ENCODE data around the gene CDH13.

The CDH13 gene

DNA sequence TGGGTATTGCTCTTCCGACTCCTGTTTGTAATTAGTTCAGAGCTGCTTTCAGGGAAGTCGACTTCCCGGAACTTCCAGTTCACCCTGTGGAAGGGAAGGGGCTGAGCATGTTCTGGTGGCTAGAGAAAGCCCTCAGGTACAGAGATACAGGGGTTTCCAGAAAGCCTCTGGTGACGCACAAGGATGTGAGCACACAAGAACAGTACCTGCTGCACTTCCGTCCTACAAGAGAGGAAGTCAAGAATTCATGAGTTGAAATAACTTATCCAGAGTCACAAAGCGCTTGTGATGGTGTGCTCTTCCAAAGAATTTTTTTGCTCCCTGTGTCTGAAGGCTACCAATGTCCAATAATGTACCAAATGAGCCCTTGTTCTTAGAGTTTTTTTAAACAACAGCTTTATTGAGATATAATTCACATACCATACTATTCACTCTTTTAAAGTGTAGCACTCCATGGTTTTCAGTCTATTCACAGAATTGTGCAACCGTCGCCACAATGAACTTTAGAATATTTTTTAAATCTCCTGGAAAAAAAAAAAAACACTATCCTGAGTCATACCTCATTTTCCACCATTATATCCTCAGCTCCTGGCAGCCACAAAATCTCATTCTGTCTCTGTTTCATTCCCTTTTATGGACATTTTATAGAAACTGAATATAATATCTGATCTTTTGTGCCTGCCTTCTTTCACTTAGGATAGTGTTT is 327.6 kb downstream of the CDH13 start:
- peak; percentile 28 for DNase-seq (ENCODE audit: low read depth)

DNA sequence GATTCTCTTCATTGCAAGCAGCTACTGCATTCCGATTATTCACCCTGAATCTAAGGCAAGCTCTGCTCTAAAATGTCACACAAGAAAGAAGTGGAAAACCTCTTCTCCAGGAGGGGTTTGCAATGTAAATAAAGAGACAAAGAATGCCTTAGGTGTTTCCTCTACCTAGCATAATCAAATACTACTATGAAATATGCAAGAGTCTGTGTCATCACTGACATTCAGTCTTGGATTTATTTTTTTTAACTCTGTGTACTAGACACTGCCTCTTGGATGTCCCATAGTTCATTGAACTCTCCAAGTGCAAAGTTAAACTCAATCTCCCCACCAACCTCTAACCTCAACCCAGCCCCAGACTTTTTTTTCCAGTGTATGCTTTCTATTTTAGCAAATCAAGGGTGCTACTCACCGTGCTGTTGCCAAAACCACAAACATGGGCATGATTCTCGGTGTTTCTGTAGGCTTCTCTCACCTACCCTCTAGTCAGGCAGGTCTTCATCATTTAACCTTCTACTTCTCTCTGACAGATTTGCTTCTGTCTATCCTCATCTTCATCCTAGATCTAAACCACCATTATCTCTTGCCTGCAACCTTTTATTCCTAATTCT is 329.1 kb downstream of the CDH13 start:
- DNase-seq (ENCODE audit: low read depth) = no peak

DNA sequence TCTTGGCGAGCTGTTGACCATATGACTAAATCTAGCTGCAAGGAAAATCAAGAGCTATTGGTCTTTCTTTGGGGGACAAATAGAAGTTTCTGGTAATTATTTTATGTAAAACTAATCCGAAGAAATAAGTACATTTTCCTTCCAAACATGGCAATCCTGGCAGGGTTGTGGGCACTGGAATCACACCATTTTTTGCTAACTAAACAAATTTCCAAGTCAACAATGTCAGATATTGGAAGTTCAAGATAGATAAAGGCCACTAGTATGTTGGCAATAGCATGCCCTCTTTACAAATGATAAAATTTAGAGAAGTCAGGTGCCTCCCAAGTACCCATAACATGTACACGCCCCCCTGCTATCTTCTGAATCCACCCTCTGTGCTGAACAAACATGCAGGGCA is 330.4 kb downstream of the CDH13 start:
- DNase-seq (ENCODE audit: low read depth) = no peak

DNA sequence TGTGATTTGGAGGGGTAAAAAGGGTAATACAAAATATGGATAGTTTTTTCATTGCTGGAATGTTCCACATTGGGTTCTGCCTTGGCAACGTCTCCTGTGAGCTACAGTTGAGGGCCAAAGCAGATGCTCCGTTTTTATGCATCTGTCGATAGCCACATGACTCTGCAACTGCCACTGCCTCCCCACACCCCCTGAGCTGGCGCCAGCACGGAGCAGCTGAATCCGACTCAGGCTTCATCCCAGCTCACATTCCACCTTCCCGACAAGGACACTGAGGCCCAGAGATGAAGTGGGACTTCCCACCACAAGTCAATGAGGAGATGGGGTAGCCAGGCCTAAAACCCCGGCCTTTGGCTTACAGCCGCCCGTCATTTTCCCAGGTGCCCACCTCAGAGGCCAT is 334.1 kb downstream of the CDH13 start:
- no peak for DNase-seq (ENCODE audit: low read depth)

DNA sequence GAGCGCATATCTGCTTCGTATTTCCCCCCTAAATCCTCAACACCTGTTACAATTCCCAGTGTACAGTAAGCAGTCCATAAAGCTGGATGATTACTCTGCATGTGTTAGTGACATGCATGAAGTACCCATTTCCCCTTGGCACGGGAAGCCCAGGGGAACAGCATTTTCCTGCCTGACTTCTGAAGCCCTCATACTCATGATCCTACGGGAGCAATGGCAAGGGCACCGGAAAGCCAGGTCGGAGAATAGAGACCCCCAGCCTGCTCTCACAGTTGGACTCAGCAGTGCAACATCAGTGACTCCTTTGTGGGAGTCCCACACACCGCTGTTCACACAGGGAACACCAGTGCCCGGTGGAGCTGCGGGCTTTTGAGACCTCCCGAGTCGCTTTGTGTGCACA is 336.9 kb downstream of the CDH13 start:
- no peak for DNase-seq (ENCODE audit: low read depth)

DNA sequence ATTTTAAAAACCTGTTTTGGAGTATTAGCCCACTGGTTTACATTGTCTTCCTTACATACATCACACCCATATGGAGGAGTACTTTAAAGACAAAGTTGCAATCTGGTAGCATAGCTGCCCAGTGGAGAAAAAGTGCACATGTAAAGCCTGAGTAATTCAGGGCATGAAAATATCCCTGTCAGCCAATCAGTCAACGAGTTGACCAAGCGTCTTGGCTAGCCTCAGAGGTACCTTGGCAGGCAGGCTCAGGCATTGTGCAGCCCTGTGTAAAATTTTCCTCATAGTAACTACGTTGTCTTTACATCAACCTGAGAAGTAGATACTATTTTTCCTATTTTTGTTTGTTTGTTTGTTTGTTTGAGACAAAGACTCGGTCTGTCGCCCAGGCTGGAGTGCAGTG is 339.0 kb downstream of the CDH13 start:
- DNase-seq (ENCODE audit: low read depth) = no peak

DNA sequence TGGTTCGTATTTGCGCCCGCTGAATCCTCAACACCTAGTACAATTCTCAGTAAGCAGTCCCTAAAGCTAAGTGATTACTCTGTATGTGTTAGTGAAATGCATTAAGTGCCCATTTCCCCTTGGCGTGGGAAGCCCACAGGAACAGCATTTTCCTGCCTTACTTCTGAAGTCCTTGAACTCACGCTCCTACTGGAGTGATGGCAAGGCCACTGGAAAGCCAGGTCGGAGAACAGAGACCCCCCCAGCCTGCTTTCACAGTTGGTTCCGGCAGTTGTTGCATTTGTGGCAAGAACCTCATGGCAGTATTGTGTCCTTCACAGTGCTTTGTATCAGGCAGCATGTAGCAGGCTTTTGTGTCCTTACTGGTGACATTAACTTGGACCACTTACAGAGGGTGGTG is 340.7 kb downstream of the CDH13 start:
- no peak for DNase-seq (ENCODE audit: low read depth)

DNA sequence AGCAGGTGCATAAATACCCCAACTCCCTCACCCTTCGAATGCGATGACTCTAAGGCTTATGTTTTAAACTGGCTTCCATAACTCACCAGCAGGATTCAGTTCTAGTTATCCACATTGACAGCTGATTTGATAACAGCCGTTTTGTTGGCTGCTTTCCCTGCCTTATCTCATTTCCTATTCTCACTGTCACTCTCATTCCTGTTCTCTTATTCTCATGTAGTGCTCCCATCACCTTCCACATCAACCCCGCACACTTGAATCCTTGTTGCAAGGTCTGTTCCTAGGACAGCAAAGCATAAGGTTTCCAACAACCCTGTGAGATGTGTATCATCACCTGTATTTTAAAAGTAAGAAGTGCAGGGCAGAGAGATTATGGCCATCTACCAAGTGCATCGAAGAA is 344.4 kb downstream of the CDH13 start:
- DNase-seq (ENCODE audit: low read depth) = no peak

DNA sequence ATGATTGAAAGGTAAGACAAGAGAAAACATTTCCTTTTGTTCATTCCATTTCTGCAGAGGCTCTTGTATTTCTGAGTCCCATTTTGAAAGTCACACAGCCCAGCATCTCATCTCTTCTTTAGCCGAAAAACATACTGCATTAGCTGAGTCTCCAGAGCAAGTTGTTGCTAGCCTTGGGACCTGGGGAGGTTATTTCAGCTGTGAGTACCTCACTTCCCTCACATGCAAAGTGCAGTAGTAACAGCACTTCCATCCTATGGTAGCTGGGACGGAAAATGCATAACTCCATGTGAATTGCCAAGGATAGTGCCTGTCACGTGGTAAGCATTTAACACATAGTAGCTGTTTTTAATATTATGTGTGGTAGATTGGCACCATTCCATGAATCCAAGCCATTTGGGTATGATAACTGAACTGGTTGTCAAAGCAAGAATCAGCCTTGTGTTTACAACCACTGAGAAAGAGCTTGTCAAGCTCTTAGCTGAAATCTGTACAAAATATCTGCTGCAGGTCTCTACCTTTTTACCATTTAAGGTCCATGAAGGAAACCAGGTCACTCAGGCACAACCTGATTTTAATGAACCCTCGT is 345.7 kb downstream of the CDH13 start:
- no peak for DNase-seq (ENCODE audit: low read depth)

DNA sequence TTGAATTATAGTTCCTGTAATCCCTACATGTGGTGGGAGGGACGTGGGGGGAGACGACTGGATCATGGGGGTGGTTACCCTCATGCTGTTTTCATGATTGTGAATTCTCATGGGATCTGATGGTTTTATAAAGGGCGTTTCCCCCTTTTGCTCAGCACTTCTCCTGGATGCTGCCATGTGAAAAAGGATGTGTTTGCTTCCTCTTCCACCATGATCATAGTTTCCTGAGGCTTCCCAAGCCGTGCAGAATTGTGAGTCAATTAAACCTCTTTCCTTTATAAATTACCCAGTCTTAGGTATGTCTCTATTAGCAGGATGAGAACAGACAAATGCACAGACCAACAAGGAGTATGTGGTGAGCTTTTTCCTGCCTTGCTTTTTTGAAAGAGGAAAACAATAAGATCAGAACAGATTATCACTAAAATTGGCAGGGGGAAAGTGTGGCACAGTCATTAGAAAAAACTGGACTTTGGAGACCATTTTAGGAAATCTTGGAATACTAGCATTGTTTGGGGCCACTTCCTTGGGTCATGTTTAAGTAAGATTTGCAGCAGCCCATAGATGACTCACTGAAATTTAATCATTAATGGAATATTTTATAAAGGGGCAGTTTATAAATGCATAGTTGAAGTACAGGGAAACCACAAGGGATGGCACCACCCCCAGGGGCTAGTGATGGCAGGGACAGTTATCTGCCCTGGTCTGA is 352.8 kb downstream of the CDH13 start:
- DNase-seq (ENCODE audit: low read depth) = no peak

DNA sequence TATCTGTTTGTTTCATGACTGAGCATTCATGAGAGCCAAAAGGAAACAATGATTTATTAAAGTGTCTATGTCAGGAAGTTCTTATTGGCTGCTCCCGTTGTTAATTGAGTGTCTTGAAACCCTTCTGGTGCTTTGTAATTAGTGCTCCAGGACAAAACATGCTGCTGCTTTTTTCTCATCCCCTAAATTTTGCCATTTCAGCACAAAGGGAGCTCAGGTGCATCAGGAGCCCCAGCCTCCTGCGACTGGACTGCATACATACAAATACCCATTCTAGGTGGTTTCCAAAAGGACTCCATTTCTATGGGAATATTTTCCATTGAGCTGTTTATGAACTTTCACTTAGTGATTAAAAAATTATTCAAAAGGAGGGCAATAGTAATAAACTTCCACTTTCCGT is 354.0 kb downstream of the CDH13 start:
- no peak for DNase-seq (ENCODE audit: low read depth)

DNA sequence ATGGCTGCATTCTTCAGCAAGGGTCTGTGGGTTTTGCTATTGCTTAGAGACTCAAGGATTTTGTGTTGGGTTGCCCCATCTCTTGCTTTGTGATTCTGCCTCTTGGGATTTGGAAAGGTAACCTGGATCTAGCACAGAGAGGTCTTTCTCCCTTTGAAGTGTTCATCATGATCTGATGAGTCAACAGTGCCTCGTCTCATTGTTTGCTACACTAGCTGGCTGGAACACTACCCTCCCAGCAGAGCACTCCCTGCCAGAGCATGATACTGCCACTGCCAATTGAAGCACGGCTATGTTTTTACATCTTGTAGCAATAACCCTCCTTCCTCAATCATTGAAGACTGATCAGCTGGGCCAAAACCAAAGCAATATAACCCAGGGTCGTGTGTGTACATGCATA is 361.0 kb downstream of the CDH13 start:
- no peak for DNase-seq (ENCODE audit: low read depth)

DNA sequence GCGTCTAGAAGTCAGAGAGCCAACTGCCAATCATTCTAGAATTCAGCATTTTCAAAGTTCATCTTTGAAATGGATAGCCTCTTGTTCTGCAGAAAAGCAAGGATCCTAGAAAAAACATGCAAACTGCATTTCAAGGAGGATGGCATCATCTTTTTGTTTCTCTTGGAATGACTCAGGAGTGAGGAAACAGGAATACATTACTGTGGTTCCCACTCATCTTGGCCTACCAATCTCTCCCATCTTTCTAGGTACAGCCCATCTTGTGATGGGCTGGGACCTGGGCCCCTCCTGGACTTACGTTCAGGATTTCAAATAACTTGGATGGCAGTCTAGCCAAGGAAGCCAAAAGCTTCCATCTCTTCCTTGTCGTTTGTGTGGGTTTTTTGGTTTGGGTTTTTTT is 363.4 kb downstream of the CDH13 start:
- no peak for DNase-seq (ENCODE audit: low read depth)

DNA sequence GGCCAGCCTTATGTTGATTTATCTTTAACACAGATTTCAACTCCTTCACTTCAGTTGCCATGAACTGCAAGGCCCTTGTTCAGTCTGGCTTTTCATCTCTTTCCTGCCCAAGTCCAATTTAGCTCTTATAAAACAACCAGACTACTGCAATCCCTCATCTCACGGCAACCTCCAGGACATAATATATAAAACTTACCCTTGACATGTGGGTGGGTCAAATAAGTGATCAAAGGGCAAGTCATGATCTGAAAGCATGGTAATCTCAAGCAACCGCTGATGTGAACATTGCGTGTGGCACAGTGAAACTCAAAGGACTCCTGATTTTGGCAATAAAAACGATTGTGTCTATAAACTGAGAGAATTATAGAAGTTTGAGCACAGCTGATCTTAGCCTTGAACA is 364.6 kb downstream of the CDH13 start:
- no peak for DNase-seq (ENCODE audit: low read depth)

DNA sequence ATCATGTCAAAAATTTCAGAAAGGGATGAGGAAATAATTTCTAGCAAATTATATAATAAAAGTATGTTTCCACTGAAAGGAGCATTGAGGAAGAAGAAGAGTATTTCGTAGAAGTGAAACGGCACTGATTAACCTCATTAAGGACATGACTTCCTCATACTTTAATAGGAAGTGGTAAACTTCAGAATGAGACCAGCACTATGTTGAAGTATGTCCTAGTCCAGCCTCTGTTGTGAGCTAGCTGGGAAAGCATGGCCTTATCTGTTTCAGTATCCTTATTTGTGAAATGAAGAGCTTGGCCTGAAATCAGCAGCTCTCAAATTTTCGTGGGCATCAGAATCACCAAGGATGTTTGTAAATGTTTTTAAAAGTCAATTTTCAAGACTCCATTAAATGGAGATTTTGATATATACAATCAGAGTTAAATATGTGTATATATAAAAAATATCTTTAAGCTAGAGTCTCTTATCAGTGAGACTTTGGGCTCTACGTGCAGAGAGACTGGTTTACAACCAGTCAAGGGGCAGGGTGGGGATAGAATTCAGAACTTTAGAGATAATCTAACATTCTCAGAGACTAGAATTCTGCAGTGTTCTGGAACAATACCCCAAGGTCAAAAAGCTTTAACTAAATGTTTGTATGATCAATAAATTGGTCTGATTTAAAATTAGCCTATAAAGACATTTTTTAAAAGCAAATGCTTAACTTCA is 365.4 kb downstream of the CDH13 start:
- DNase-seq (ENCODE audit: low read depth) = no peak

DNA sequence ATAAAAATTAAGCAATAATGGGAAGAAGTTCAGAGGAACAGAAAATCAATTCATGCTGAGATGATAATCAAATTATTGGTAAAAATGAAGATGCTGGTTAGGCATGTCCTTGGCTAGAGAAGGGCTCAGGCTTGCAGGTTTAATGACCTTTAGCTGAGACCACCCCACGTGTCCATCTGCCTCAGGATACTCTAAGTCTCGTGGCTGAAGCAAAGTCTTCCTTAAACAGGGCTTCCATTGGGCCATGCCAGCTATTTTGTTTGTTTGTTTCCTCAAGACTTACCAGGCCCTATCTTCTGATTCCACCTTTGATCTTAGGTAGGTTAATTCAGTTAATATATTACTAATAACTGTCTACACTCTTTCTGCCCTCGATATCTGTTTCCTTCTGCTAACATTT is 366.0 kb downstream of the CDH13 start:
- DNase-seq (ENCODE audit: low read depth) = no peak

DNA sequence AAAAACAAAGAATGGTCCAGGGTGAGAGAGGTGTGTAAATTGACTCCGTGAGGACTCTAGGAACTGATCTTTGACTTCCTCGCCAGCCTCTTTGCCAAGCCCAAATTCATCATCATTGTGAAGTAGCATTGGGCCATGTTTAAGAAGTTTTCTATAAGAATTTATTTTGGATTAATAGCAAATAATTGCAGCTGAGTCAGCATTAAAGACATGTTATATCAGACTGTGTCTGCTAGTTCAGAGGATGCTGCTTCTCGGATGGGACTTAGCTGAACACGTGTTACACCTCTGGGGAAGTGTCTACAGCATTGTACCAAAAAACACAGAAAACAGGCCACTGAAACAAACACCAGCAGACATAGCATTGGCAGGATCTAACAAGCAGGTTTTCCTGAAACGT is 366.6 kb downstream of the CDH13 start:
- DNase-seq (ENCODE audit: low read depth) = no peak

DNA sequence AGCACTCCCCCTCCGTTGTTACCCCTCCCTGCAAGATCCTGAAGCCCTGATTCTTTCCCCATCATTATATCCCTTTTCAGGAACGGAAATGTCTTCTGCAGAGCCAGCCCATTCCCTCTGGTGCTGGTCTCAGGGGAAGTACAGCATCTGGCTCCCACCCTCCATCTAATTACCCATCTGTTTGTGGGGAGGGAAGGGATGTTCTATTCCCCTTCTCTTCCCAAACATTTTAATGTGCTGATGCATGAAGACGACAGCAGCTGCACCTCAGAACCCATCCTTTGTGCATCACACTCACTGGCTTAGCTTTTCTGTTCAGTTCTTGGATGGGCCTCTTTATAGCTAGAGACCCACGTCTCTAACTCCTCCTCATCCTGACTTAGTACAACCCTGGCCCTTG is 367.2 kb downstream of the CDH13 start:
- no peak for DNase-seq (ENCODE audit: low read depth)

DNA sequence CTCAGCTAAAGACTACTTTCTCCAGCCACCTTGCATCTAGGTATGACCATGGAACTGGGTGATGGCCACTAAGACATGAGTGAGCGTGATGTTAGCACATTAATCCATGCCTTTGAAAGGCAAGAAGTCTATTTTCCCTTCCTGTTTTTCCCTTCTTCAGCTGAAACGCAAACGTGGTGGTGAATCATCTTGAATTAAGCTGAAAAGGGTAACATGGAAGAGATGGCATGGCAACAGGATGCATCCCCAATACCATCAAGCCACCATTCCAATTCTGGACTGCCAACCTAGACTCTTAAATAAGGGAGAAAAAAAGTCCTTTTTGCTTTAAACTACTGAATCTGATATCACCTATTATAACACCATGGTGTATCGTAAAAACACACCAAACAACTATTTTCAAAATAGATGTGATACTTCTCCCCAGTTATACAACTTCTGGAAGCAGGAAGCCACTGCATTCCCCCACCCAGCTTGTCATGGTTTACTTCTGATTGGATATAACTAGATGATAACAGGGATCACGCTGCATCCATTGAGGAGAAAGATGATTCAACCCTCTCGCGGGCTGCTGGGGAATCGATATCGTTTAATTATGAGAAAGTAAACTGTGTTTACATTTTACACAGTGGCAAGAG is 368.6 kb downstream of the CDH13 start:
- DNase-seq (ENCODE audit: low read depth) = no peak

DNA sequence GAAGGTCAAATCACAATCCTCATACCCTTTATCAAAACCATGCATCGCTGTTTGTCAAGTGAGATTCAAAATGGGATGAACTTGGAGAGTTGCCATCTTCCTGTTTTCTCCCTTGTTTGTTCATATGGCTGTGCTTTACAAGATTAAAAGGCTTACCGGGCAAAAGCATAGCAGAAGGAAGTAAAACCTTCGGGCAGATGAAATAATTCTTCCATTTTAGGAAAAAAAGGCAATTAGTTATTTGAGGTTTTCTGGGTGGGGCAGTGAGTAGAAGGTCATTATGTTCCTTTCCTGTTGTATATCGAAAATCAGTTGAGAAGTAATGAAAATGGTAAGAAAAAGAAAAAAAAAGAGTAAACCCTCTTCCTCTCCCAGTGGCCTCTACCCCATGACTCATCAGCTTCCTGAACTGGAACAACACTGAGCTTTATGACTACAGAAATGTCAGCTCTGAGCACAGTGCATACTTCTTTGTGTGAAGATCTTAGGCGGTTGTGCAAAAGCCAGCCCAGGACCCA is 369.2 kb downstream of the CDH13 start:
- peak; percentile 46 for DNase-seq (ENCODE audit: low read depth)

DNA sequence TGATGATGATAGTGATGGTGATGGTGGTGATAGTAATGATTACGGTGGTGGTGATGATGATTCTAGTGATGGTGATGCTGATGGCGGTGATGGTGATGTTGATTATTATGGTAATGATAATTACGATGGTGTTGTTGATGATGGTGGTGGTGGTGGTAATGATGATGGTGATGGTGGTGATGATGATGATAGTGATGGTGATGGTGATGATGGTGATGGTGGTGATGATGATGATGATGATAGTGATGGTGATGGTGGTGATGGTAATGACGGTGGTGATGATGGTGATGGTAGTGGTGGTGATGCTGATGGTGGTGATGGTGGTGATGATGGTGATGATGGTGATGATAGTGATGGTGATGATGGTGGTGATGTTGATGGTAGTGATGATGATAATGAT is 370.0 kb downstream of the CDH13 start:
- no peak for DNase-seq (ENCODE audit: low read depth)

DNA sequence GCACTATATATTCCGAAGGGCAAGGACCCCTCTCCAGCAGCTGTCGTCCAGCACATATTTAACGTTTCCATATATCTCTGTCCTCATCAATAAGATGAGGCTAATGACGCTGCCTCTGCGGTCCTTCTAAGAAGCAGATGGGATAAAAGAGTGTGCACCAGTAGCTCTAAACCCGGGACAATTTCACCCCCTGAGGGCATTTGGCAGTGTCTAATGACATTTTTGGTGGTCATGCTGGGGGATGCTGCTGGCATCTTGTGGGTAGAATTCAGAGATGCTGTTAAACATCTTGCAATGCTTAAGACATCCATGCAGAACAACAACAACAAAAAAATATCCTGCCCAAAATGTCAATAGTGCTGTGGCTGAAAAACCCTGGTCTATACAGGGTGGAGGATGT is 372.9 kb downstream of the CDH13 start:
- DNase-seq (ENCODE audit: low read depth) = no peak

All from GM04504 (cell line).